T-helper 2 cell treated with Interferon-gamma antibody and Interleukin-4, amounts not matched to agents 100 ng/mL and 5 ng/mL, for 36 hours (primary cell): ENCODE data around the gene IPO7. TPM values are rescaled to one million over a fixed set of nuclear protein-coding genes. Genes with fewer than 3 reads are reported as not detected.
"Not testable (repeated sequence)": the region's sequence is repeated elsewhere in the genome, so short reads cannot be mapped to it uniquely, and the experiment has no call there.

ENCODE experiments used
- intact Hi-C: fragments of 100-400 bp; cut with micrococcal nuclease; formaldehyde crosslinking; loops from one replicate; pipeline ENCODE4 v1.15.1; 2023
- total RNA-seq: library from RNA; stranded (reverse); gene quantifications from 2 replicates; pipeline ENCODE4 v1.2.3, GENCODE V29; 2022

IPO7 gene
- total RNA-seq, 1 donor from 2014 or later = 118 TPM

- intact Hi-C loops = no loop called here
Observed at GRCh38 chr11:9397746-9398680, 13.6 kb downstream of the IPO7 start.

GRCh38 chr11:9399466-9399865 lies 15.0 kb downstream of the IPO7 start:
- intact Hi-C loops = no loop called here

DNA sequence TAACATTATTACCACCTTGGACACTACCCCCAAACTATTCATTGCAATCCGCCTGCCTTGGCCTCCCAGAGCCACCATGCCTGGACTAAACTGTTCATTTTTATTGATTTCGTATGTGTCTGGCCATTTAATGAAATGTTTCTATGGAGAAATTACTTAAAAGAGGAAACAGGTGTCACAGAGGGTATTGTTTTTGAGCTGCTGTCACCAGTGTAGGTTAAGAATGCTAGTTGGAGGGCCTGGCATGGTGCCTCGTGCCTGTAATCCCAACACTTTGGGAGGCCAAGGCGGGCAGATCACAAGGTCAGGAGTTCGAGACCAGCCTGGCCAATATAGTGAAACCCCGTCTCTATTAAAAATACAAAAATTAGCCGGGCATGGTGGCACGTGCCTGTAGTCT lies 17.4 kb downstream of the IPO7 start:
- intact Hi-C loops = not testable (repeated sequence)

DNA sequence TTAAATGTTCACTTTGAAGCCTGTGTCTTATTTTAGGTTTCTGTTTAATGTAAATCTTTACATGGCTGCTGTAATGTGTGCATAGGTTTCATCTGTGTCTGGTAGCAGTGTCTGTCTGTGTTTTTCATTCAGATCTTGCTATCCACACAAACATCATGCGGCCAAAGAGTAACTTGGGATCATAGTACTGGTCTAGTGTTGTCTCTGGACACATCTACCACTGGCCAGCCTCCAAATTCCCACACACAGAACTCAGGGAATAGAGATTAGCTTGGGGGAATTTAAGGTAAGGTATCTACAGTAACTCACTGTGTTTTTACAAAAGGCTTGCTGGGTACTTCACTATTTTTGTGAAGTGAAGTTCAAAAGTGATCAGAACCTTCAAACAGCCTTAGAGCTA lies 44.3 kb downstream of the IPO7 start:
- intact Hi-C loops = no loop called here

GRCh38 chr11:9438611-9439010 lies 54.2 kb downstream of the IPO7 start:
- intact Hi-C loops = no loop called here

- intact Hi-C loops = no loop called here
Observed at GRCh38 chr11:9446230-9446629, 61.8 kb downstream of the IPO7 start.

DNA sequence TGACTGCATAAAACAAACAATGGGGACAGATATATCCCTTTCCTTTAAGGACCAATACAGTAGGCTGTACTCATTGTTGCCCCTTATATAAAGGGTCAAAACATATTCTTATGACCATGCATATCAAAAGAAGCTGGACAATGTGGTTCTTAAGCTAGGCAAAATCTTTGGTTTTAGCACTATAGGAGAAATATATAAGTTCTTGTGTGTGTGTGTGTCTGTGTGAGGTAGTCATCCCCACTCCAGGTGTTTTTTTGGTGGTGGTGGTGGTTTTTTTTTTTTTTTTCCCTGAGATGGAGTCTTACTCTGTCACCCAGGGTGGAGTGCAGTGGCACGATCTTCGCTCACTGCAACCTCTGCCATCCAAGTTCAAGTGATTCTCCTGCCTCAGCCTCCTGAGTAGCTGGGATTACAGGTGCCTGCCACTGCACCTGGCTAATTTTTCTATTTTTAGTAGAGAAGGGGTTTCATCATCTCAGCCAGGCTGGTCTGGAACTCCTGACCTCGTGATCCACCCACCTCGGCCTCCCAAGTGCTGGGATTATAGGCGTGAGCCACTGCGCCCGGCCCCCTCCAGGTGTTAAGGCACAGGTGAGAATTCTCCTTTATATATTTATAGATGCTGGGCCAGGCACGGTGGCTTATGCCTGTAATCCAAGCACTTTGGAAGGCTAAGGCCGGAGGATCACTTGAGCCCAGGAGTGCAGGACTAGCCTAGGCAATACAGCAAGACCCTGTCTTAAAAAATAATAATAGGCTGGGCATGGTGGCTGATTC lies 64.3 kb downstream of the IPO7 start:
- intact Hi-C loops = no loop called here

DNA sequence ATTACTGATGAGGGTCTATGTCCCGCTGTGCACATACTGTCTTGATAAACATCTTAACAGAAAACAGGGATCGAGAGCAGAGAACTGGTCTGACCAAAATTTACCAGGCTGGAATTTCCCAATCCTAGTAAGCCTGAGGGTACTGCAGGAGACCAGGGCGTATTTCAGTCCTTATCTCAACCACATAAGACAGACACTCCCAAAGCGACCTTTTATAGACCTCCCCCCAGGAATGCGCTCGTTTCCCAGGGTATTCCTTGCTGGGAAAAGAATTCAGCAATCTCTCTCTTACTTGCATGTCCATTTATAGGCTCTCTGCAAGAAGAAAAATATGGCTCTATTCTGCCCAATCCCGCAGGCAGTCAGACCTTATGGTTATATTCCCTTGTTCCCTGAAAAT lies 67.6 kb downstream of the IPO7 start:
- intact Hi-C loops = not testable (repeated sequence)

DNA sequence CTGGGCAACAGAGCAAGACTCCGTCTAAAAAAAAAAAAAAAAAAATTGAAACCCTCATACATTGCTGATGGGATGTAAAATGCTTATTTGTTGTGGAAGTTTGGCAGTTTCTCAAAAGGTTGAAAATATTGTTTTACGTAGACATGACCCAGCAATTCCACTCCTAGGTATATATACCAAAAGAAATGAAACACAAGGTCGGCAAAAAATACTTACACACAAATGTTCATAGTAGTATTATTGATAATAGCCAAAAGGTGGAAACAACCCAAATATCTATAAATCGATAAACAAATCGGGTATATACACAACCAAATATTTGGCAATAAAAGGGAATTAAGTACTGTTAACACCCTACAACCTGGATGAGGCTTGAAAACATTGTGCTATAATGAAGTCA lies 71.3 kb downstream of the IPO7 start:
- intact Hi-C loops = no loop called here

DNA sequence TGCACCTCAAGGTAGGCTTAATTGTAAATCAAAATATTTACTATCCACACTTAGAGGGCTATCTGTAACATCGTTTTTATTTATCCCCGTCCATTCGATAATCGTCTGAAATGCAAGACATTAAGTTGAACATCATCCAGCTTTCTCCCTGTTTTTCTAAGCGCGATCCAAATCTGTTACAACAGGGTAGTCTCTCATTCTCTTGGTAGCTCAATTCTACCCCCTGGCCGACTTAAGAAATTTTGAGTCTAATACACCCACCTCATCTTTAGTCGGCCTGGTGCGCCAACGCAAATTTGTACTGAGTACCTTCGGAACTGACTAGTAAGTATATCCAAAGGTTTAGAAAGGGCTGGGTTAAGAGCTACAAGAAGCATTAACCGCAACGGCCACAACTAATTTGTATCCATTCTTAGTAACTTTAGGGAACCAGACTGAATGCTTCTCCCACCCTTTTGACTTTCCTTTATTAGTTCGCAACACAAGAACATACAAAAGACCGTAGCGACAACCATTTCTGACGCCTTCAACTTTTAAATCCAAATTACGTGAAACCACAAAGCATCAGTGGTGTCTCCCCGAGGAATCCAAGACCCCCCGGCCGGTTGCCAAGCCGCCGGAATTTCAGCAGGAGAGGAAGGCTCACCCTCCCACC lies 75.3 kb downstream of the IPO7 start:
- intact Hi-C loops = loop anchor here (1.0 to 5.0 kb wide), 5 partner anchors 75 to 838 kb away; partner anchors contain the start of genes IPO7 and WEE1

DNA sequence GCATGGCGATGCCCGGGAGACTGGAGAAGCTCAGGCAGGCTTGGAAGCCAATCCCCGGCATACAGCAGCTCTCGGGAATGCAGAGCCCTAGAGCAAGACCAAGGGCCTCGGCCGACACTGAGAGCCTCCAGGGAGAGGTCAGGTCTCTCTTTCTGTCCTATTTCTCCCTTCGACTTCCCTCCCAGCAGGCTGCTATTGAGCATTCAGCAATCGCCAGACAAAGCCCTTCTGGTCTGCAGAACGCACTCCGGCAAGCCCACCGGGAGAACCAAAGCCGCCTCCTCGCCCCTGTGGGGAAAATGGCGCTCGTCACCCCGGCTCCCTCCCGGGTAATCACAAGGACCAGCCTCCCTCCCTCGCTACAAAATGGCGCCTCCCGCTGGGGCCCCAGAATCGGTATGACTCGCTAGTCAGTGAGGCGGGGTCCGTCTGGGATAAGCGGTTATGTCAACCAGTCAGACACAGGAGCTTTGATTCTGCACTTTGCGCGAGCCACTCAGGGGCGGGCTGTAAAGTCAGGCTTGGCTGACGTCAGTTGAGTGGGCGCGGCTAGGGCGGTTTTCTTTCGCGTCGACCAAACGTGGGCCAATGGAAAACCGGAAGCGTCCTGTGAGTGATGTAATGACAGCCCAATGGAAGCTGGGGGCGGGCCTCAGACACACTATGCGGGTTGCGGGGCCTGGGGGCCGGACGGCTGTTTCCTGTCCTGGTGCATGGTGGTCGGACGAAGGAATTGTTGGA lies 76.0 kb downstream of the IPO7 start, which contains the start of gene ZNF143:
Gene ZNF143, plus strand, starts transcription at position 691 of the 741 bp plus-strand sequence. CDS start 10,297 bp downstream, outside the sequence.
- intact Hi-C loops = loop anchor here (1.0 to 5.0 kb wide), 10 partner anchors 46 to 837 kb away; partner anchors contain the start of genes IPO7, RPL27A, TMEM41B and TMEM9B

- intact Hi-C loops = loop anchor here (1.0 to 5.0 kb wide), 7 partner anchors 45 to 836 kb away; partner anchors contain the start of genes RPL27A, TMEM41B, TMEM9B and TRIM66
Observed at GRCh38 chr11:9461063-9461759, 76.8 kb downstream of the IPO7 start.

DNA sequence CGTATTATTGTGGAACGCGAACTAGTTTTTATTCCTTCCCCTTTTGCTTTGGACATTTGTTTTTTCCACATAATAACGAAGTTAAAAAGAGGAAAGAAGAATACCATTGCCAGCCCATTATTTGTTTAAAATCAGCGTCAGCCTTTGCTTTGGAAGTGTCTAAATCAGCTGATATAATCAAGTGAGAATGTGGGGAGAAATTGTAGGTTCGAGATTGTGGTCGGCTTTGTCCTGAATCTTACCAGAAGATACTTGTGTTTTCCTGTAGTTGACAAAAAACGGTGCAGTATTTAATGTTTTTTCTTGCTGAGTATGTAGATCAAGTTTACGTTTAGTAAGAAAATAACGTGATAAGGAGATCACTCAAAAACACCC lies 77.3 kb downstream of the IPO7 start:
- intact Hi-C loops = loop anchor here (1.0 to 5.0 kb wide), 7 partner anchors 45 to 836 kb away; partner anchors contain the start of genes RPL27A, TMEM41B, TMEM9B and TRIM66

DNA sequence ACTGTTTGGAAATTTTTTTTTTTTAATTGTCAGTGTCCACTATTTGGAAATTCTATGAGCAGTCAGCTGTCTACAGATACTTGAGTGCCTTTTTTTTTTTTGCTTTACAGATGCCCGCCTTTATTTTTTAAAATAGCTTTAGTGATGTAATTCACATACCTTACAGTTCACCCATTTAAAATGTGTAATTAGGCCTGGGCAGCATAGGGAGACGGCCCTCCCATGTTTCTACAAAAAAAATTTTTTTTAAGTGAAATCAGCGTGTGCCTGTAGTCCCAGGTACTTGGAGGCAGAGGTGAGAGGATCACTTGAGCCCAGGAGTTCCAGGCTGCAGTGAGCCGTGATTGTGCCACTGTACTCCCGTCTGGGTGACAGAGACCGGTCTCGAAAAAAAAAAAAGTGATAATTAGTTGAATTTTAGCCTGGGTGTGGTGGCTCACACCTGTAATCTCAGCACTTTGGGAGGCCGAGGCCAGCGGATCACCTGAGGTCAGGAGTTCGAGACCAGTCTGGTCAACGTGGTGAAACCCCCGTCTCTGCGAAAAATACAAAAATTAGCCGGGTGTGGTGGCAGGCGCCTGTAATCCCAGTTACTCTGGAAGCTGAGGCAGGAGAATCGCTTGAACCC lies 77.8 kb downstream of the IPO7 start:
- intact Hi-C loops = loop anchor here (5.0 kb wide), 1 partner anchor 835 kb away; no protein-coding TSS in a partner anchor

GRCh38 chr11:9462806-9463537 lies 78.5 kb downstream of the IPO7 start:
- intact Hi-C loops = loop anchor here (5.0 kb wide), 1 partner anchor 834 kb away; no protein-coding TSS in a partner anchor

DNA sequence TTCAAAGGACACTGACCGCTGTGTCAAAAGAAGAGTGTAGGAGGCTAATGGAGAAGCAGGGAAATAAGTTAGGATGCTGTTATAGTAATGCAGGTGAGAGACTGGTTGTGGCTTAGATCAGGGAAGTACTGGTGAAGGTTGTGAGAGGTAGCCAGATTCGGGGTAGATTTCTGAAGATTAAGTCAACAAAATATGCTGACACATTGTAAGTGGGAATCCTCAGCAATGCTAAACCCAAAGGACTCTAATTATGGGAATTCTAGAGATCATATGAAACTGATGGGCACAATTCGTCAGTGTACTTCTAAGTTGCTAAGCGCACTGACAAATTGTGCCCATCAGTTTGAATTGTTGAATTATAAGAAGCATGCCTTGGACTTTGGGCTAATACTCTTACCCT lies 86.3 kb downstream of the IPO7 start:
- intact Hi-C loops = no loop called here

GRCh38 chr11:9473408-9473807 lies 89.0 kb downstream of the IPO7 start:
- intact Hi-C loops = no loop called here

DNA sequence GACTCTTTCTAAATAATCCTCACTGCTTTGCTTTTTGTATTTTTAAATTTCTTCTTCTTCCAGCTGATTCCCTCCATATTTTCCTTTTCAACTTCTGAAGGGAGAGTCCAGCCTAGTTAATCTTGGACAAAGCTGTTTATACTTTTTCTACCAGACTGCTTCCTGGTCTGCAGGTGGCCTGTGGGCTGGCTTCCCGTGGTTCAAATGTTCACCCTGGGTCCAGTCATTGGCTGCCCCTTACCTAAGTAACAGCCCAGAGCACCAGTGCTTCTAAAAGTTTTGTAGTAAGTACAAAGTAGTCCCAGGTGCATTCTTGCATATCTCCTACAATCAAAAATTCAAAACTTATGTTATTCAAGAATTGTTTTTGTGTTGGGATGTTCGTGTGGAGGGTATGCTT lies 95.4 kb downstream of the IPO7 start:
- intact Hi-C loops = no loop called here
